Fibroblast of pulmonary artery (primary cell): ENCODE data around the gene PAK6.

Source experiments
- DNase-seq: peaks from one replicate; pipeline ENCODE4 v3.0.0-alpha.2; 2010; ENCODE audit warnings: low read depth
- H3K4me3 ChIP-seq: replicated peaks from 2 replicates; pipeline ENCODE4 v1.5.1; 2011; ENCODE audit warnings: low read depth, mild to moderate bottlenecking, control low read depth, low read length, moderate library complexity
- TF ChIP-seq, protein P1 (sequence below): IDR thresholded peaks from 2 replicates; pipeline ENCODE4 v1.5.1; 2011; ENCODE audit warnings: mild to moderate bottlenecking, control low read depth, low read length, inconsistent platforms; ENCODE audit errors: missing control alignments

The PAK6 gene

DNA sequence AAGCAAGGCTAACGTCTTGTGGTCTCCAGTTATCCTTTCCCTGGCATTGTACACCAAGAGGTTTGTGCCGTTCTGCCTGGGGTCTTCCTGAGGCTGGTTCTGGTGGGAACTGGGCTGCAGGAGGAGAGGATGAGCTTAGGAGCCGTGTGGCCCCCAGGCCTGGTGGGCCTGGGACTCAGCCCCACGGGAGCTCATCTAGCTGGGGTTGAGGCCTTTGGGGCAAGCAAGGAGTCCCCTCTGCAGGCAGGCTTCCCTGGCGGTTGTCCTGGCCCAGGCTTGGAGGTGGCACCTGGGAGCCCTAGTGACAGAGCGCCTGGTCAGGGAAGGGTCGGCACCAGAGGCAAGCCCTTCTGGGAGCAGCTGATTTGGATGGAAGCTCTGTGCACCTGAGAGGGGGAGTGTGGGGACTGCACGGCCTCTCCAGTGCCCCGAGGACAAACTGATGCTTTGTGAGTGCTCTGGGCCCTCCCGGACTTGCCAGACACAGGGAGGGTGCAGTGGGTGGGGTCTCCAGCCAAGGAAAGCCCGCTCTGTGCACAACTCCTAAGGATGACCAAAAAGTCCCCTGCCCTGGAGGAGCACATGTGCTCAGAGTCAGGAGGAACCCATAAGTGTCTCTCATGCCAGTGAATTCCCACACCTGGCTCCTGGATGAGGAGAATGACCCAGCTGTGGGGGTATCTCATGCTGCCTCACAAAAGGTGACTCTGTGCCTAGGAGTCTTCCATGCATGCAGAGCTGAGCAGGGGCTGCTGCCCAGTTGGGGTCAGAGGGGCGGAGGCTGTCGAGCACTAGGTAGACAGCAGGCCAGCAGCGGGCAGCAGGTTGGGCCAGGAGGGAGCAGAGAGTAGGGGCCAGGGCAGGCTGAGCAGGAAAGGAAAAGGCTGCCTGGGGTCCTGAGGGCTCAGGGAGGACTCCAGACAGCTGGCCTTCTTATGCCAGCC lies 2.7 kb downstream of the PAK6 start:
- no peak for DNase-seq
- TF ChIP-seq, protein P1, sequence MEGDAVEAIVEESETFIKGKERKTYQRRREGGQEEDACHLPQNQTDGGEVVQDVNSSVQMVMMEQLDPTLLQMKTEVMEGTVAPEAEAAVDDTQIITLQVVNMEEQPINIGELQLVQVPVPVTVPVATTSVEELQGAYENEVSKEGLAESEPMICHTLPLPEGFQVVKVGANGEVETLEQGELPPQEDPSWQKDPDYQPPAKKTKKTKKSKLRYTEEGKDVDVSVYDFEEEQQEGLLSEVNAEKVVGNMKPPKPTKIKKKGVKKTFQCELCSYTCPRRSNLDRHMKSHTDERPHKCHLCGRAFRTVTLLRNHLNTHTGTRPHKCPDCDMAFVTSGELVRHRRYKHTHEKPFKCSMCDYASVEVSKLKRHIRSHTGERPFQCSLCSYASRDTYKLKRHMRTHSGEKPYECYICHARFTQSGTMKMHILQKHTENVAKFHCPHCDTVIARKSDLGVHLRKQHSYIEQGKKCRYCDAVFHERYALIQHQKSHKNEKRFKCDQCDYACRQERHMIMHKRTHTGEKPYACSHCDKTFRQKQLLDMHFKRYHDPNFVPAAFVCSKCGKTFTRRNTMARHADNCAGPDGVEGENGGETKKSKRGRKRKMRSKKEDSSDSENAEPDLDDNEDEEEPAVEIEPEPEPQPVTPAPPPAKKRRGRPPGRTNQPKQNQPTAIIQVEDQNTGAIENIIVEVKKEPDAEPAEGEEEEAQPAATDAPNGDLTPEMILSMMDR = no peak
- no peak overlapping the region for H3K4me3 ChIP-seq

DNA sequence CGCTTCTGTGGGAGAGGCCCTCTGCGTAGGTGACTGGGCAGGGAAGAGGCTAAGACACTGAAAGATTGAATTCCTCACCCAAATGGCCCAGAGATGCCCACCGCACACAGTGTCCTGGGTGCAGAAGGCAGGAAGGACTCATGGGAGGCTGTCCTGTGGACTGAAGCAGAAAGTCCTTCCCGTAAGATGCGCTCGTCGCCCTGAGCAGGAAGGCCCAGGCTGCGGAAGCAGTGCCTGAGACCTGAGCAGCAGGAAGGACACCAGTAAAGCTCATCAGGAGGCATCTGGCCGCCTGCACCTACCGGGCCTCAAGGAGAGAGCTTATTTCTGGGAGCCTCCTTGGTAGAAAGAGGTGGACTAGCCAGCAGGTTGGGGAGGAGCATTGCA lies 3.3 kb downstream of the PAK6 start:
- H3K4me3 ChIP-seq = no peak overlapping the region
- TF ChIP-seq, protein P1 = no peak
- no peak for DNase-seq

DNA sequence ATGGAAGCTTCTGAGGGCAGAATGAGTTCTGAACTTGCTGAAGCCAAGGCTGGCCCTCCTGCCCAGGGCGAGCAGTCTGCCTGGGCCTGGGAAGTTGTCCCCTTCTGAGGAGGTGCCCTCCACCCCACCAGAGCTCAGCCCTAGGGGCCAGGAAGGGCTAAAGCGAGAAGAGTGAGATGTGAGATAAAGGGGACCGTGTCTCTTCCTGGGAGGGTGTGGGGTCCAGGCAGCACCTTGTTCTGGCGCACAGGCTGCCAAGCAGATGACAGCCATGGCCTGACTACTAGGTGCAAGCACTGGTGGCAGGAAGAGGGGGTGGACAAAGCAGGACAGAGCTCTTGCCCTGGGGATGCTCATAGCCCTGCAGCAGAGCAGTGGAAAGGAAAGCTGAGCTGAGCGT lies 3.7 kb downstream of the PAK6 start:
- DNase-seq = no peak
- TF ChIP-seq, protein P1 = no peak
- no peak overlapping the region for H3K4me3 ChIP-seq

DNA sequence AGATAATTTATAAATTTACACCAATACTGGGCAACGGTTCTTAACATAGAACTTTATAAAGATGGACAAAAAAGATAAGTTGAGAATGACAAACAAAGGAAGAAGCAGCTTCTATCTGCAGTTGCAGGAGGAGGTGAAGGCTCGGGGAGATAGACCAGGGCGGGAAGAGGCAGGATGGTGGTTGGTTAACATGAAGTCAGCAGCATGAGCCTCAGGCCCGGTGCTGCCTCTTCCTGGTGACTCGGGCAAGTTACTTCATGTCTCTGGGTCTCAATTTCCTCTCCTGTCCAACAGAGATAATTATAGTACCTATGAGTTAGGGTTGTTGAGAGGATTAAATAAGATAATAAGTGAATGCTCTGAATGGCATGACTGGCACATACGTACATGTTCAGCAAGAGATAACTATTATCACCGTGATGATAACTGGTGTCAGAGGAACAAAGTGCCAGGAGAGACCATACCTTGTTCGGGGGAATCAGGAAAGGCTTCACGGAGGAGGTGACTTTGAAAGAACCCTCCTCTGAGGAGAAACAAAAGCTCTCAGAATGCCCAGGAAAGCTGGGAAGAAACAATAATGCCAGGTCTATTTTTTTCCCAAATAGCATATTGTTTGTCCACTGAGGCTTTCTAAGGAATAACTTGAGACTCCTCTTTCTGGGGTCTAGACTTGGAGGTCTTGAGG lies 4.4 kb downstream of the PAK6 start:
- H3K4me3 ChIP-seq = no peak overlapping the region
- DNase-seq = no peak
- TF ChIP-seq, protein P1 = no peak

DNA sequence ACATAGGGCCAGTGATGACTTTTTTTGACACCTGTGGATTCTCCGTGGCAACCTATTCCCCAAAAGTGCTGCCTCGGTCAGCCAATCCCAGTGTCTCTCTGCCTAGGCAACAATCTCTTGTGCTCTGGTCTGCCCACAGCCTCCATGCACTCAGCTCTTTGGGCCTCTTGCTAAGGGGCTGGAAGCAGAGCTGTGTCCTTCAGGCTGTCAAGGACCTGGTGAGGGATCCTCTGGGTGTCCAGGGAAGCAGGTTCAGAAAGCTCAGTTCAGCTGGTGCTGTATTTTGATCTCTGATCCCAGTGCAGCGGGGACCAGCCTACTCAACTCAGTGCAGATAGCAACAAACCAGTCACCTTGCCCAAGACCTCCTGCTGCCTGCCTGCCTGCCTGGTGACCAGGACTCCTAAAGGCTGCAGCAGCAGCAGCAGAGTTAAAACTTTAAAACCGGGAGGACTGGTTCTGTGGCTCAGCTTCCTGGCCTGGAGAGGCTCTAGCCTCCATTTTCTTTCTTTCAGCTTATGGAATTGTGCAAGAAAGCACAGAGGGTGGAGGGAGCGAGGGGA lies 6.2 kb downstream of the PAK6 start:
- DNase-seq = no peak
- TF ChIP-seq, protein P1 = no peak

DNA sequence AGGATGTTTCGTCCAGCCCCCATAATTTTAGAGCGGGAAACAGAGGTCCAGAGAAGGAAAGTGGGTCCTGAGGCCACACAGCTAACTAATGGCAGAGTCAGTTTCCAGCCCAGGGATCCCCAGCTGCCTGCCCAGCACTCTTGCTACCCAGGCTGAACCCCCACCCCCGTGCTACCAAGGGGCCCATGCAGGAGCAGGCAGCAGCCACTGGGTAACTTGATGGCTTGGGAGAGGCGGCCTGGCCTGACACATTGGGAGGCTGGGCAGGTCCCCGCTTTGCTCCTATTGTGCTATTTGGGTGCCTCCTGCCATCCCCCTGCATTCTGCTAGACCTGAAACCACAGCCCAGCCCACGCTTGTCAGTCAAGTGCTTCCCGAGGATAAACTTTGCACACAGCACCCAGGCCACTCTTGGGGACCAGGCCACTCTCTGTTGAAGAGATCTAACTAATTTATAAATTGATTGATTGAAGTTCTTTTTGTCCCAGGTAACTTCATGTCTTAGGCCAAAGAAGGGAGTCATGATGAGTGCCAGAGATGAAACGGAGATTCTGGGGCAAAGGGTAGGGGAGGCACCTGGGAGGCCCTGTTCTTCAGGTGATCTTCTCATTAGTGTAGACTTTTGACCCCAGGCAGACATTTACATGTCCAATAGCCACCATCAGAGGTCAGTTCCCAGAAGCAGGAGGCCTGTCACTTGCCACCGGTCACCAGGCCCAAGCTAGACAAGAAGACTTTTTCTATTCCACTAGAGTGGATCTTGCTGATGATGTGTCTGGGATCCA lies 7.0 kb downstream of the PAK6 start:
- H3K4me3 ChIP-seq = no peak overlapping the region
- TF ChIP-seq, protein P1 = no peak
- DNase-seq = no peak

More for the DNA sequence above, 6.2 kb downstream of the PAK6 start:
- no peak overlapping the region for H3K4me3 ChIP-seq
